Measurements from ENCODE around the gene ASL. TPM values are rescaled to one million over a fixed set of nuclear protein-coding genes. Genes with fewer than 3 reads are reported as not detected.
"Not testable (repeated sequence)": the region's sequence is repeated elsewhere in the genome, so short reads cannot be mapped to it uniquely, and the experiment has no call there.

The ASL gene
- total and polyA plus RNA-seq, 12 donors = 10.1 to 27.5 (median 13.5) TPM

DNA sequence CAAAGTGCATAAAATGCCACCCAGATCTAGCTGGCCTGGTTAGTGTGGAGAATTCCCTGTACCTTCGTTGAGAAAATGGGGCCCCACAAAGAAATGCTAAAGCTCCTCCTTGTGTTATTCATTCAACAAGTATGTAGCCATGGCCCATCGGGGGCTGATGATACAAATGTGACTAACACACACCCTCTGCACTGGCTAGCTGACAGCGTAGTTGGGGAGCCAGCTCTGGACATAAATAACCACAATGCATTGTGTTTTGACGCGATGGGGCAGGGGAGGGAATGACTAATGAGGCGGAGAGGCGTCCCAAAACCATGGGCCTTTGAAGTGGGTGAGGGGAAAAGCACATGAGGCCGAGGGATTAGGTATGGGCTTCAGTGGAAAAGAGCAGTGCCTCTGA is 28.2 kb upstream of the ASL start:
- Histone ChIP-seq H3K9me3 (no peaks in the 10 kb centered on the region), H3K36me3 (no peaks in the 10 kb centered on the region), H3K4me3 (no peak overlapping the region), H3K27ac (no peak overlapping the region), H3K4me1 (peaks cover 0 to 21% (median 12%) of the 10 kb centered on the region in 9 donors), H3K27me3 (peaks cover 0 to 15% (median 0%) of the 10 kb centered on the region in 7 donors)
- TF ChIP-seq, protein P1, sequence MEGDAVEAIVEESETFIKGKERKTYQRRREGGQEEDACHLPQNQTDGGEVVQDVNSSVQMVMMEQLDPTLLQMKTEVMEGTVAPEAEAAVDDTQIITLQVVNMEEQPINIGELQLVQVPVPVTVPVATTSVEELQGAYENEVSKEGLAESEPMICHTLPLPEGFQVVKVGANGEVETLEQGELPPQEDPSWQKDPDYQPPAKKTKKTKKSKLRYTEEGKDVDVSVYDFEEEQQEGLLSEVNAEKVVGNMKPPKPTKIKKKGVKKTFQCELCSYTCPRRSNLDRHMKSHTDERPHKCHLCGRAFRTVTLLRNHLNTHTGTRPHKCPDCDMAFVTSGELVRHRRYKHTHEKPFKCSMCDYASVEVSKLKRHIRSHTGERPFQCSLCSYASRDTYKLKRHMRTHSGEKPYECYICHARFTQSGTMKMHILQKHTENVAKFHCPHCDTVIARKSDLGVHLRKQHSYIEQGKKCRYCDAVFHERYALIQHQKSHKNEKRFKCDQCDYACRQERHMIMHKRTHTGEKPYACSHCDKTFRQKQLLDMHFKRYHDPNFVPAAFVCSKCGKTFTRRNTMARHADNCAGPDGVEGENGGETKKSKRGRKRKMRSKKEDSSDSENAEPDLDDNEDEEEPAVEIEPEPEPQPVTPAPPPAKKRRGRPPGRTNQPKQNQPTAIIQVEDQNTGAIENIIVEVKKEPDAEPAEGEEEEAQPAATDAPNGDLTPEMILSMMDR (IDR thresholded peaks at IDR 0.05) = no peak
- WGBS, 2 donors = 74 to 79% methylated on average over 8 of the region's 8 CpGs
- DNase-seq (no peak), ATAC-seq (no peak)
- intact Hi-C loops (cut with DNase I) = no loop called here

GRCh38 chr7:66049886-66050285 is 25.7 kb upstream of the ASL start:
- H3K4me1 ChIP-seq; H3K4me3 ChIP-seq; DNase-seq; H3K36me3 ChIP-seq; ATAC-seq; H3K9me3 ChIP-seq; H3K27me3 ChIP-seq; H3K27ac ChIP-seq; intact Hi-C loops (cut with DNase I): not testable (repeated sequence)
- 90 to 91% methylated on average over 4 of the region's 4 CpGs for whole genome bisulfite sequencing, 2 donors
- TF ChIP-seq, protein P1 (IDR thresholded peaks at IDR 0.05) = peak in 1 of 9 donors; percentile 12

- DNase-seq = no peak
- no peaks in the 10 kb centered on the region for H3K9me3 ChIP-seq
- no peaks in the 10 kb centered on the region for H3K27me3 ChIP-seq
- H3K27ac ChIP-seq = no peak overlapping the region
- no peaks in the 10 kb centered on the region for H3K36me3 ChIP-seq
- TF ChIP-seq, protein P1 (IDR thresholded peaks at IDR 0.05) = no peak
- peaks cover 0 to 7% (median 0%) of the 10 kb centered on the region in 9 donors for H3K4me1 ChIP-seq
- 69 to 70% methylated on average over 7 of the region's 7 CpGs for WGBS, 2 donors
- no peak overlapping the region for H3K4me3 ChIP-seq
- intact Hi-C loops (cut with DNase I) = no loop called here
- peak in 2 of 8 donors; percentile 18 to 22 for ATAC-seq
These were observed 25.2 kb upstream of the ASL start for GRCh38 chr7:66050337-66050957.

DNA sequence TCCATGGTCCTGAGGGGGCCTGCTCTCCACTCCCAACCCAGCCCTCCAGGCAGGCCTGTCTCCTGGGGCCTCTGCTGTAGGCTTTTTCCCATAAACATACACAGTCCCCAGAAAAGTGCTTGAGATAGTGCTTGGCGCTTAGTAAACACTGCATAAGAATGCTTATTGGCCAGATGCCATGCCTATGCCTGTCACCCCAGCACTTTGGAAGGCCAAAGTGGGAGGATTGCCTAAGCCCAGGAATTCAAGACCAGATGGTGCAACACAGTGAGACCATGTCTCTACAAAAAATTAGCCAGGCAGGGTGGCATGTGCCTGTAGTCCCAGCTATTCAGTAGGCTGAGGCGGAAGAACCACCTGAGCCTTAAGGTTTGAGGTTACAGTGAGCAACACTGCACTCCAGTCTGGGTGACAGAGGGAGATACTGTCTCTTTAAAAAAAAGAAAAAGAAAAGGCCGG is 24.6 kb upstream of the ASL start:
- ATAC-seq (peak; percentile 16 to 87 (median 62)), DNase-seq (peak in 1 of 2 donors; percentile 8)
- WGBS, 2 donors = 60 to 64% methylated on average over 3 of the region's 3 CpGs
- intact Hi-C loops (cut with DNase I) = no loop called here
- TF ChIP-seq, protein P1 (IDR thresholded peaks at IDR 0.05) = no peak
- H3K36me3 ChIP-seq = no peaks in the 10 kb centered on the region
- no peaks in the 10 kb centered on the region for H3K9me3 ChIP-seq
- no peak overlapping the region for H3K27ac ChIP-seq
- no peak overlapping the region for H3K4me3 ChIP-seq
- H3K27me3 ChIP-seq = no peaks in the 10 kb centered on the region
- peaks cover 0 to 7% (median 0%) of the 10 kb centered on the region in 9 donors for H3K4me1 ChIP-seq
